GM18907 (cell line): ENCODE data around the gene YJEFN3.

Source experiments
- ATAC-seq: cut with Tn5 transposase; IDR thresholded peaks from one replicate; pipeline ENCODE4 v1.9.1; 2021; ENCODE audit warnings: mild to moderate bottlenecking, moderate library complexity; ENCODE audit not compliant: unreplicated experiment

The YJEFN3 gene, protein sequence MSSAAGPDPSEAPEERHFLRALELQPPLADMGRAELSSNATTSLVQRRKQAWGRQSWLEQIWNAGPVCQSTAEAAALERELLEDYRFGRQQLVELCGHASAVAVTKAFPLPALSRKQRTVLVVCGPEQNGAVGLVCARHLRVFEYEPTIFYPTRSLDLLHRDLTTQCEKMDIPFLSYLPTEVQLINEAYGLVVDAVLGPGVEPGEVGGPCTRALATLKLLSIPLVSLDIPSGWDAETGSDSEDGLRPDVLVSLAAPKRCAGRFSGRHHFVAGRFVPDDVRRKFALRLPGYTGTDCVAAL

DNA sequence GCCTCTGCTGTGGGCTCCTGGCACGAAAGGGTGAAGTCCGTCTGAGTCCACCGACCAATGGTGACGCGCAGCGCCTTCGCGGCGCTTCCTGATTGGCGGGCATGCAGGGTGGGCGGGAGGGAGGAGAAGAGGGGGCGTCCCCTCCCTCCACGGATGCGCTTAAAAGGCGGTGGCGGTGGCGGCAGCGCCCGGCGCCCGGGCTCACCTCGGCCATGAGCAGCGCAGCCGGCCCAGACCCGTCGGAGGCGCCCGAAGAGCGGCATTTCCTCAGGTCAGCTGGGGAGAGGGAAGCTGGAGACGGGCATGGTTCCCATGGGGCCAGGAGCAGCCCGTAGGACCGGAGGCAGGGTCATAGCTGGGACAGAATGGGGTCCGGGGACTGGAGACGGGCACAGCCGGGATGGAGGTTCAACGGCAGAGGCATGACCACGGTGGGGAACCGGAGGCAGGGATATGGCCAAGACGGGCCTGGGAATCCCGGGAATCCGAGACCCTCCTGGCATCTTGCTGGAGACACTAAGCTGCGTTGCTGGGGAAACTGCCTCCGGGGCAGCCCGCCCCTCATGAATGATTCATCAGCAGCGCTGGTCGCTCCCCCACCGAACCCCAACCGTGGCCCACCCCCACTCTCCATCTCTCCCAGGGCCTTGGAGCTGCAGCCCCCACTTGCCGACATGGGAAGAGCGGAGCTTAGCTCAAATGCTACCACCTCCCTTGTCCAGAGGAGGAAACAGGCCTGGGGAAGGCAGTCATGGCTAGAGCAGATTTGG is at the start of gene YJEFN3:
Gene YJEFN3, plus strand, starts transcription at position 191 of the 770 bp plus-strand sequence. Its CDS starts 22 bp downstream, at position 213.
- no peak for ATAC-seq

DNA sequence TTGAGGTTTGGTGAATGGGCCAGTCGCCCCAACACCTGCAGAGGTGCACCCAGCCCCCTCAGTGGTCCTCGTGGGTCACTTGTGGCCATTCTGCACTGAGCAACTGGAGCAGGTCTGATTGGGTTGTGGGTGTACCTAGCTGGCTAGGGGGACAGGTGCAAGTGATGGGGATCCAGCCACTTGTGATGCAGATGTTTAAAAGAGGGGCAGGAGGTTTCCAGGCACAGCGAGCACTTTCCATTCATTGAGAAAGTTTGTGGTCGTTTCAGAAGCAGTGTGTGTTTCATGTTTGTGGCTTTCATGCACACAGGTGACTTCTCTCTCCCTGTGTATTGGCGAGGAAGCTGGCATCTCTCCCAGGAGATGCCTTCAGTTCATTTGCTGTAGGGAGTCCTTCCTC is 48.0 kb upstream of the YJEFN3 start:
- no peak for ATAC-seq

DNA sequence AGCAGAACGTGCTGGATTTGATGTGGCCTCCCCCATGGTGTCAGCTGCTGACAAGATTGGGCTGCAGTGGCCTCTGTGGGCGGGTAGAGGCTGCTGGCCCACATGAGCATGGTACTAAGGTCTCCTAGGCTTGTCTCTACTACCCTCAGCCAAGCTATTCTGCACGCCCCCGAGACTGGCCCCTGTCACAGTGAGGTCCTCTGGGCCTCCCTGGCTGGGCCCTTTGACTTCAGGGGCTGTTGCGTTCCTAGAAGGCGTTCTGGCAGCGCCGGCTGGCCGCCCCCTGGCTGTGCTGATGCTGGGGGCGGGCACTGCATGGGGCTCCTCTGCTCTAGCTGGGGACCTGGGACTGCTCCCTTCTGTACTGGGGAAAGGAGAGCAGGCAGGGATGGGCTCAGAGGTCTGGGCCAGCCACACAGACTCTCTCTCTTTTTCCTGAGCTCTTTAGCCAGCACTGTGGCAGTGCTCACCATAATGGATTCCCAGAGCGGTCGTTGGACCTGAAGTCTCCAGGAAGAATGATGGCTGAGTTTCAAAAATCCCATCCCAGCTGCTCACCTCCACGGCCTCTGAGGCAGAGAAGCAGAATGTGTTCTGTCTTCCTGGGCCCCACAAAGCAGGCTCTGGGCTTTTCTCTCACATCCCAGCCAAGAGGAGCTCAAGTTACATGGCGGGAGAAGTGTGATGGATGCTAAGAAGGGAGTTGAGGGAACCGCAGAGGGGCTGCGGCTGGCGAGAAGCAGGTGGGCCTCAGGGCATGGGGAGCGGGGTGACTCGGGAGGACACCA is 45.7 kb upstream of the YJEFN3 start:
- no peak for ATAC-seq

DNA sequence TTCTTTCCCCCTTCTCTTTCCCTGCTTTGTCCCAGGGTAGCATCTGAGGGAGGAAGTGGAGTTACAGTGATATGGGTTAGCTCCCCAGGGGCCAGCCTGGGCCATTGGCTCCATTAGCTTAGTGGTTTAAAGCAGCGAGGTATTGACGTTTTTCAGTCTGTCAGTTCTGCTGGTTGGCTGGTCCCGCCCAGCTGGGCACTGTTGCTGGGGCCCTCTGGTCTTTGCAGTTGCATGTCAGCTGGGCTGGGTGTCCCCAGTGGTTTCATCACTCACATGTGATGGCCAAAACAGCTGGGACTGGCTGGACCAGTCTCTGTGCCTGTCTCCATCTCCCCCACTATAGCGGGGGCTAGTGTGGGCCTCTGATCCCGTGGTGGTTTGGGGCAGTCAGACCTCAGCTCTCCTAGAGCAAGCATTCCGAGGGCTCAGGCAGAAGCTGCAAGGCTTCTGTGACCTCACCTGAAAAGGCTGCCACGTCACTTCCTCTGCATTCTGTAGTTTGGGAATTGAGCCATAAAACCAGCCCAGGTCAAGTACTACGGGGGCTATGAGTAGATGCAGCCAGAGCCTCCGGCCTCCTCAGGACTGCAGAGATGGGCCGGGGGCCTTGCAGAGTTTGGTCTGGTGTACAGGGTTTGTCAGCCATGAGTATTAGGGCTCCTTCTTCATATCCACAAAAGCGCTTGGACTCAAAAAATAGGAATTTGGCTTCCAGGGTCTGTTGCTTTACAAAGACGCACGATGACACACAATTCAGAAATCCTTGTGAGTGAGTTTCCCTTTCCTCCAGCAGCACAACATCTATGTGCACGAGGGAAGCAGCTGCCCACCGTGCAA is 43.3 kb upstream of the YJEFN3 start:
- peak; percentile 28 for ATAC-seq

DNA sequence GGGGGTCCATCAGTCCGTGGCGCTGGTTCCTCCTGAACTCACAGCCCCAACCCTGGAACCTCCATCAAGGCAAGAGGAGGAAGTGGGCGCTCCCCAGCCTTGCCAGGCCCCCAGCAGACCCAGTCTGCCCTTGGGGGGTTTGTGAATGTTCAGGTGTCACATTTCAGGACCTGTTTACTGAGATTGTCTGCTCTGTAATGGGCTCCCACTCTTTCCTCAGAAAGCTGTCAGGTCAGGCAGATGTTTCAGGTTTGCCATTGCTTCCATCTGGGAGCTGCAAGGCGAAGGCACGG is 42.8 kb upstream of the YJEFN3 start:
- ATAC-seq = no peak

DNA sequence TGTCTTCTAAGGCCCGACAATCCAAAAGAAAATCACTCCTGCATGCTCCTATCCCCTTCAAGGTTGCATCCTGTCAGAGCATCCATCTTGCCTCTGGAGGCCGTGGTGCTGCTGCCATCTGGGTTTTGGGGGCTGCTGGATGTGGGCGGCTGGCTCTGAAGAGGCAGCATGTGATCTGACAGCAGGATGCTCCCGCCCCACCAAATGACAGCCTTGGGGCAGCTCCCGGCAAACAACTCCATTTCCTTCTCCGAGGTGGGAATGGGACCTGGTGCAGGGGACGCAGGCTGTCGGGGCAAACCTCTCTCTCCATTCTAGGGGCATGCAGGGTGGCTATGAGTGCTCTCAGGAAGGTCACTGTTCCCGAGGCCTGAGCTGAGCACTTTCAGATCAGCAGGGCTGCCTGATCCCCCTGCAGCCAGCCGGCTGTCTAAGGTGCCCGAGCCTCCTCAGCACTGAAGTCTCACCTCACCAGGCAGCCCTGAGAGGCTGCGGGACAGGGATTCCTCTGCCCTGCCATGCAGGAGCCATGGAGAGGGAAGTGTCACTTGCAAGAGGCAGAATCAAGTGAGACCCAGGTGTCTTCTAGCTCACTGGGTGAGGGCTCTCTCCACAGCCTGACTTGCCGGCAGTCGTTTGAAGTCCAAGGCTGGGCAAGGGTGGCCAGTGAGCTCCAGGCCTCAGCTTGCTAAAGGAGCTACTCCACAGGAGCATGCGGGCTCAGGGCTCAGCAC is 42.2 kb upstream of the YJEFN3 start:
- no peak for ATAC-seq

DNA sequence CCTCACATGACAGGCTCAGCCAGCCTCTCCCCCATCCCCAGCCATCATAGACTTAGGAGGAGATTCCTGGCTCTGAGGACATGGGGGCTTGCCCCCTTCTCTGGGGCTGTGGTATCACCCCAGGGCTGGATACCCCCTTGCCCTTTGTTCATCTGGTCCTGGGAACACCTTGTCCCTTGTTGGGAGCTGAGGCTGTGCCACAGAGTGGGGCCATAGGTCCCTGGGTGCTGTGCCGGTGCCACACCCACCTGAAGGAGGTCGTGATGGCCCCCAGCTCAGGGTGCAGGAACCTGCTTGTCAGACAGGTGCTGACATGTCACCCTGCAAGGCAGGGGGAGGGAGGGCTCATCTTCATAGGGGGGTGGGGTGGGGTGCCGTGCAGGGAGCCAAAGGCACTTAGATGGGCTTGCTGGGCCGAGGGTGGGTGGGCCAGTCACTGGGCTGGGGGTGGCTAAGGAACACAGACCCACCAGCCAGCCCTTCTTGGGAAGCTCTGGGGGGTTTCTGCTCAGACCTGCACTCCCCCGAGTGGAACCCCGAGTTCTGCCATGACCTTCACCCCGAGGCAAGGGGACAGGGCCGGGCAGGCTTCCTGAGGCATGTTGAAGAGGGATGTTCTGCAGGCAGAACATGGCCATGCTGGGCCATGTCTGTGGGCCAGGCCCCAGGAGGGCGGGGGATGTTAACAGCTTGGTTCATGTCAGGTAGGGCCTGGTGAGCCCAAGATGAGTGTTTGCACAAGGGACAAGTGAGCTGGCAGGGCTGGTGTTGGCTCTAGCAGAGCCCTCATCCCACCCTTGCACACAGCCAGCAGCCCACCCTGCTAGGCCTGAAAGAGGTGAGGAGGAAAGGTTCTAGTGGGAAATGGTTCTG is 41.4 kb upstream of the YJEFN3 start:
- no peak for ATAC-seq

DNA sequence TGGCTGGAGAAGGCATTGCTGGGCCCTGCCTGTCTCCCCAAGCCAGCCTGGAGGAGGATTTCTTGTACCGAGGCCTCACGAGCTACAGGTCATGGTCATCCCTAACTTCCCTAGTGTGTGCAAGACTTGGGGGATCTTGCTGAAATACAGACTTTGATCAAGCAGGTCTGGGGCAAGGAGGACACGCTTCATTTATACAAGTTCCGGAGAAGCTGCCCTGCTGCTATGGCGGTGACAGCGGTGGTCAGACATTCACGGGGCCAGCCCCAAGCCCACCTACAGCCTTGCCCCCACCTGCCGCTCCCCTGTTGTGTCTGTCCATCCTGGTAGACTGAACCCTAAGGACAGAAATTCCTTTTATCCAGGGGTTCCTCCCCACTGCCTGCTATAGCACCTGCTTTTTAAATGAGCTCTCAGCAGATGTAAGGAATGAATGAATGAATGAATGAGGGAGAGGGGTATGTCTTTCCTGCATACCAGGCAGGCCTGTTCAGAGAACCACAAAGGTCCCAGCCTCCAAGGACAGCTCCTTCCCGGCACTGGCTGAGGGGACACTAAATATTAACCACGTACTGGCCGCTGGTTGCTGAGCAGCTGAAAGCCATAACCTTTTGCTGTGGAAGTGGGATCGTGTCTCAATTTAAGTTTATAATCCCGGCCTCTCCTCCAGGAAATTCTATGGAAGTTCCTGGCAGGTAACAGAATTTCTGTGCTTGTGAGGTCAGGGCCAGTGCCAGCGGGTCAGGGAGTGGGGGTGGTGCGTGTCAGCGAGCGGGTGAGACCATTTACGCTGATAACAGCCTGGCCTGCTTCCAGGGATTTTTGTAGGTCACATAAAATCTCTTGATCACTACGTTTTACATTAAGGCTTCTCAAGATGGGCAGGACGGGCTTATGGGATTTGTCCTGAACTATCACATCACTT is 40.5 kb upstream of the YJEFN3 start:
- ATAC-seq = no peak

DNA sequence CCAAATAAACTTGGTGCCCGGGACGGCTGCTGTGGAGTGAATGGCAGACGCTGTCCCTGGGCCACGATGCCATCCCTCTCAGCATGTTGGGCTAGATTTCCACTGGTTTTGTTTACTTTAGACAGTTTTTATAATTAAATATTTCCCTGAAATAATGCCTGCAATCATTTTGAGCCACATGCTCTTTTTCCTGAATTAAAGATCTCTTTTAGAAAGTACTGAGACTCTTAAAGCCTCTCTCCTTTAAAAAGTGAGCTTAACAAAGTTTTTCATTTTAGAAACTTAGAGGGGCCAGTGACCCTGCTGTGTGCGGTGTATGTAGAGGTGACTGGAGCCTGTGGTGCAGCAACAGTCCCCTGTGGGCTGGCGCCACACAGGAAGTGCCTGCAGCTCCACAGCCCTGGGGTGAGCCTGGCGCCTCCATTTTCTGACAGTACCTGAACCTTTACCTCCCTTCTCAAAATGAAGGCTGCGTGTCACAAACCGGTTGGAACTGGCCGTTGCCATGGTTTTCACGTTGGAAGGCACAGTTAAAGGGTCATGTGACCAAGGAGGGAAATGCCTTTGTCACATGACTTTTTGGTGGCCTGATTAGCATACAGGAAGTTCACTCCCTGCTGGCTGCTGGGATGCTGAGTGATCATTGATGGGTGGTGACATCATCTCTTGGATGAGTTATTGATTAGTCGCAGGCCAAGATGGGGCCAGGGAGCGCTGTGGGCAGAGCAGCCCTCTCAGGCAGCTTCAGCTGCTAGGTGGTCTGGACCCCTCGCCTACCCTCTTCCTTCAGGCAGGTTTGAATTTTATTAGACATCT is 39.6 kb upstream of the YJEFN3 start:
- peak; percentile 68 for ATAC-seq

DNA sequence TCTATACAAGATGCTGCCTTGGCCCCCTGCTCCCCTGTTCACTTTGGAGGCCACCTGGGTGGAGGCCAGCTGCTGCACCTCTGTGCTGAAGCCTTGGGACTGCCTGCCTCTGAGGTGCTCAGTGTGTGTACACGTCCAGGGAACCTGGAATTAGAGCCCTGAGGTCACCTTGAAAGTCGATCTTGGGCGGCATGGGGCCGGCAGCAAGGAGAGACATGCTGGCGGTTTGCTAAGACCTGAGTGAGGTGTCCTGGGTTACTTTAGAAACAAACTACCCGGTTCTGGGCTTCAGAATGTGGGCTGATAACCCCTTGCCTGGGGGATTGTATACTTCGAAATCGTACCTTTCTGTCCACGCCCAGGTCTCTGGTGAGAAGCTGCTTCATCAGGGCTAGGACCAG is 38.9 kb upstream of the YJEFN3 start:
- ATAC-seq = no peak

DNA sequence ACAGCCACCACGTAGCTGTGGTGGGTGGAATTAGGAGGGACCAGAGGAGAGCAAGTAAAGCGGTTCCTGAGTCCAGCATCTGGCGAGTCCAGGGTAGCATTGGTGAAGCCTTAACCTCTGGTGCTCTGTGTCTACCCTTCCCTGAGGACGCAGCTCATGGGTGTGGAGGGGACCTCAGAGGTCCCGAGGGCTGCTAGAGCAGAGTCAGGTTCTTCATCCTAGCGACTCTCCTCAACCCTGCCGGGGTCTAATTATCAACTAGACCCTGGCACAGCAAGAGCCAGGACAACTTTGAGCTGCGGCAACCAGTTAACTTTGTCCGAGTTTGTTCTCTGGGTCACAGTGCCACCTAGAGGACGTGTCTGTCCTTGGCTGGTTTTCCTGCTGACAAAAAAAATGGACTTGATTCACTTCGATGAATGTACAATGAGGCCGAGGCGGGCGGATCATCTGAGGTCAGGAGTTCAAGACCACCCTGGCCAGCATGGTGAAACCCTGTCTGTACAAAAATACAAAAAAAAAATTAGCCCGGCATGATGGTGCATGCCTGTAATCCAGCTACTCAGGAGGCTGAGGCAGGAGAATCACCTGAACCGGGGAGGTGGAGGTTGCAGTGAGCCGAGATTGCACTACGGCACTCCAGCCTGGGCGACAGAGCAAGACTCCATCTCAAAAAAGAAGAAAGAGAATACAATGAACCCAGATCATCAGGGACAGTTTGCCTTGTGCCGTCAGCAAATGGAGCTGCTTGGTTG is 38.3 kb upstream of the YJEFN3 start:
- ATAC-seq = no peak

DNA sequence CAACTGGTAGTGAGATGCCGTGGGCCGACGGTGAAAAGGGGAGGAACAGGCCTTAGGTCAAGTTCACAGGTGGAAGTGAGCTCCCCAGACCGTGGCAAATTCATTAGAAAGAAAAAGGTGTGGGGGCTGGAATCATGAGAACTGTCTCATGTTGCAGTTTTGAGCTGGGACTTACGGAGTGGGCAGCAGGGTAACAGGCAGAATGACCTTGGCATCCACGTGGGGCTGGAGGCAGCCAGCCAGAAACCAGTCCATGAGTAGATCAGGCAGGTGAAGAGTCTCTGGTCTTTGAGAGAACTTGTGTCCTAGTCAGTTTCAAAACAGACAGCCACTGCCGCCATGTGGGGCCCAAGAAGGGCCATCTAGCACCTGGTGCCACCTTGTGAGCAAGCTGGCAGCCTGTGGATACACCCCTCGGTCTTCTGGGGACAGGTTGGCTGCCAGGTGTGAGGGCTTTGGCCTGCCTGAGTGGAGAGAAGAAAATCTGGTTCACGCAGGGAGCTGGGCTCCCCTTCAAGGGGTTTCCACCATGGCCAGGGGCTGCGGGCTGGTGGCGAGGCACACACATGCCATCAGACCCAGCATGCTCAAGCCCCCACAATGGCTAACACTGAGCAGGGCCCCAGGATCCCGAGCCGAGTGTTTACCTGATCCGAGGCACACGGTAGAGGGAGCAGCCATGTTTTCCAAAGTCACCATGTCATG is 37.2 kb upstream of the YJEFN3 start:
- no peak for ATAC-seq

DNA sequence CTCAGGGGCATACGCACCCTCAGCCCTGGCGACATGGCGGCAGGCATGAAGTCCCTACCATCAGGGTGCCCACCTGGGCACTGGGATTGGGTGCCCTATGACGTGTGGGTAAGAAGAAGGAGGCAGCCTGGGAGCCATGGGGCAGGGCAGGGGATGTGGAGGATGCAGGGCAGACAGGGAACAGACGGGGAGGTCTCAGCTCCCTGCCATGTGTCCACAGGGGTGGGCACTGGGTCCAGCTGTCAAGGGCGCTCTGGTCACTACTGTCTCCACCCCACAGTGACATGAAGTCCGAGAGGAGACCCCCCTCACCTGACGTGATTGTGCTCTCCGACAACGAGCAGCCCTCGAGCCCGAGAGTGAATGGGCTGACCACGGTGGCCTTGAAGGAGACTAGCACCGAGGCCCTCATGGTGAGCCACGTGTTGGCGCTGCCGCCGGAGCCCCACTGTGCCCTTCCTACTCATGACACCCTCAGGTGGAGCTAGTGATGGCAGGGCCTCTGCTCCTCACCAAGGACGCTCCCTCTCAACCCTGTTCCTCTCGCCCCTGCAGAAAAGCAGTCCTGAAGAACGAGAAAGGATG is 36.6 kb upstream of the YJEFN3 start:
- no peak for ATAC-seq

DNA sequence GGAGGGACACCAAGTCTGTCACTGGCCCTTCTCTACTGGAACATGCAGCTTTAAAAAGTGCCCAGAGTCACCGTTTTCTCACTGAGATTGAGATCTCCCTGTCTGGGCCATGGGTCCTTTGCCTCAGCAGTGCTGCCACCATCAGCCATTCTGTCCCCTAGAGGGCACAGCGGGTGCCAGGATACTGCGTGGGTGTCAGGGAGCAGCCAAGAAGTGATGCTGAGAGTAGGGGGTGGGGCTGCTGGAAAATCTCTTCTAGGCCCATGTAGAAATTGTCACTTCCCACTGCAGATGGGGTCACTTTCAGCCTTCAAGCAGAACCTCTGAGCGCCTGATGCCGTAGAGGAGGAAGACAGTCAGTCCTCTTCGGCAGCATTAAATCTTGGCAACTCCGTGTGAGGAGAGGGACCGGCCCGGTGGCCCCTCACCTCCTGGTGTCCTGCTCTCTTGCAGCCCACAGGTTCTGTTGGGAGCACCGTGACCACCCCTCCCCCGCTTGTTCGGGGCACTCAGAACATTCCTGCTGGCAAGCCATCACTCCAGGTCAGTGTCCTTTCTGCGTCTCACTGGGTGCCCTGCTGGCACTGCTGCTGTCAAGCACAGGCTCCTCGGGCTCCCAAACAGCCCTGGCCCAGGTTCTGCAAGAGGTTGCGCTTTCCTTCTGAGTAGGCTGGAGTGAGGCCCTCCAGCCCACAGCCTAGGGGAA is 34.7 kb upstream of the YJEFN3 start:
- ATAC-seq = no peak
